Measurements from ENCODE around the gene HOXC12. TPM values are rescaled to one million over a fixed set of nuclear protein-coding genes. Genes with fewer than 3 reads are reported as not detected.

Gene HOXC12
- total RNA-seq, 1 donor from 2014 or later, result not detected

- DNase-seq, result no peak
- no peak for TF ChIP-seq CTCF (IDR thresholded peaks at IDR 0.05; ENCODE audit: borderline replicate concordance)
- no peaks in the 10 kb centered on the region for H3K9me3 ChIP-seq (replicated peaks)
- H3K27me3 ChIP-seq (ENCODE audit: low read depth), result peaks cover 100% of the 10 kb centered on the region
- H3K36me3 ChIP-seq, result no peaks in the 10 kb centered on the region
- intact Hi-C loops (cut with micrococcal nuclease), result no loop called here
- no peak overlapping the region for H3K4me3 ChIP-seq
- no peak overlapping the region for H3K27ac ChIP-seq (replicated peaks)
- peaks cover 19% of the 10 kb centered on the region for H3K4me1 ChIP-seq
Measured at GRCh38 chr12:53978477-53979356, 24.0 kb downstream of the HOXC12 start.

- H3K4me3 ChIP-seq, result no peak overlapping the region
- H3K27me3 ChIP-seq (ENCODE audit: low read depth), result peaks cover 100% of the 10 kb centered on the region
- no peaks in the 10 kb centered on the region for H3K36me3 ChIP-seq
- H3K9me3 ChIP-seq (replicated peaks), result no peaks in the 10 kb centered on the region
- intact Hi-C loops (cut with micrococcal nuclease), result no loop called here
- TF ChIP-seq CTCF (IDR thresholded peaks at IDR 0.05; ENCODE audit: borderline replicate concordance), result no peak
- no peak for DNase-seq
- peaks cover 11% of the 10 kb centered on the region for H3K4me1 ChIP-seq
- no peak overlapping the region for H3K27ac ChIP-seq (replicated peaks)
Measured at GRCh38 chr12:53980104-53980801, 25.6 kb downstream of the HOXC12 start.

DNA sequence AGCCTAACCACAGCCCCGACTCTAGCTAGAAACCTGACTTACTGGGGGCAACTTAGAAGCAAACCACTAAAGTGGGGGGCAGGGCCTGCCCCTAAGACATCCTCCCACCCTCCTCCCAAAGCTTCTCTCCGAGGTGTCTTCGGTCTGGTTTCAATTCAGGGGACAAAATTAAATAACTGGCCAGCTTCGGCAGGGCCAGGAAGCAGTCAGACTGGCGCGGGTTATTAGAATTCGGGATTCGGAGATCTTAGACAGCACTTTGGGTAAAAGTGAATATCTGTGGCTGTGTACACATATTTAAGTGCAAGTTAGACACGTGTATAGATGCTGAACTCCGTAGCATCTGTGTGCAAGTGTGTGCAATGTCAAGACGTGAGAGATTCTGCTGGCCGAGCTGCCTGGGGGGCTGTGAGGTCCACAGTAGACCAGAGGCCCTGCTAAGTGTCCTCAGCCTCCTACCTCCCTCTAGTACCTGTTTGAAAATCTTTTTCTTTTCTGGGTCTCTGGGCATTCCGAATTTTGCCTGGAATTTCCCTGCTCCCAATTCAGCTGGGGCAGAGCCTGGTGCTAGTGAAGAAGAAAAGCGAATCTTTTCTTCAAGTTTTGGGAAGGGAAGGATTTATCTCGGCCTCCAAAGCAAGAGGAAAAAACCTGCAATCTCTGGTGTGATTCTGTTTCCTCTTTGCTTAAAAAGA lies 26.2 kb downstream of the HOXC12 start:
- DNase-seq, result no peak
- H3K4me1 ChIP-seq, result peaks cover 12% of the 10 kb centered on the region
- H3K4me3 ChIP-seq, result no peak overlapping the region
- intact Hi-C loops (cut with micrococcal nuclease), result no loop called here
- H3K27me3 ChIP-seq (ENCODE audit: low read depth), result peaks cover 100% of the 10 kb centered on the region
- H3K9me3 ChIP-seq (replicated peaks), result no peaks in the 10 kb centered on the region
- no peak for TF ChIP-seq CTCF (IDR thresholded peaks at IDR 0.05; ENCODE audit: borderline replicate concordance)
- H3K27ac ChIP-seq (replicated peaks), result no peak overlapping the region
- H3K36me3 ChIP-seq, result no peaks in the 10 kb centered on the region

DNA sequence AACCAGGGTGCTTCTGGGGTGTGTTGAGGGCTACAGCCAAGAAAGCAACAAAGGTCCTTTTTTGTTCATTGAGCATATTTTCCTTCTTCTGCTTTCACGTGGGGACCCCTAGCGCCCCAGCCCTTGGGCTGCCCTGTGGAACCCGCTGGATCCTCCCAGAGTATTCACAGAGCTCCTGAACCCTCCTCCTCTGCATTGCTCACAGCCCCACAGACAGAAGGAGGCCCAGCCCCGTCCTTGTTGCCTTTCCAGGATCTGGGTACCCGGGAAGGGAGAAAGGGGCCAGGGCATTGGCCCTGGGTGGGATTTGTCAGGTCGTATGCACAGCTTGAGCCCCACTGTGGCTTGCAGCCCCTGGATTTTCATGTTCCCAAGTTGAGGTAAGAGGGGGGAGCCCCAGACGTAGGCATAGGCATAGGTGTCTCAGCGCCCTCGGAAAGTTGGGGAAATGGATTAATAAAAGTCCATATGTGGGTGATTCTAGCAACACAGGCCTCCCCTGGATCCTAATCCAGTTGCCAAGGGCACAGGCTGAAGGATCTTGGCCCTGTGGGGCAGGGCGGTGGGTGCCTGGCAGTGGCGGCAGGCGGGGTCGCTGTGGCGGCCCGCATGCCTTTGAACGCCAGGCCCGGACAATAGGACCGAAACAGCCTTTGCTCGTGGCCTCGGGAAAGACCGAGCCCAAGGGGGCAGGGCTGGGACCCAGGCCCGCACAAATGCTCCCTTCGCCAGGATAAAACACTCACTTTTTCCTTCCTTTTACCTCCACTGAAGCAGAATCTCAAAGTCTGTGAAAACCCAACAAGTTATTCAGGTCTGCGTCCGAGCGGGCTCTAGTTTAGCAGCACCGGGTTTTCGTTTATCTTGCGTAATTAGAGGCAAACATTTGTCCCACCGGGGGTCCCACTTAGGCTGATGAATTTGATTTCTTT lies 27.2 kb downstream of the HOXC12 start:
- Histone ChIP-seq H3K4me1 (peaks cover 18% of the 10 kb centered on the region), H3K36me3 (no peaks in the 10 kb centered on the region), H3K27ac (replicated peaks) (no peak overlapping the region), H3K9me3 (replicated peaks) (no peaks in the 10 kb centered on the region), H3K27me3 (ENCODE audit: low read depth) (peaks cover 100% of the 10 kb centered on the region), H3K4me3 (no peak overlapping the region)
- DNase-seq, result no peak
- intact Hi-C loops (cut with micrococcal nuclease), result no loop called here
- TF ChIP-seq CTCF (IDR thresholded peaks at IDR 0.05; ENCODE audit: borderline replicate concordance), result no peak

All from left ventricle myocardium inferior (tissue), 1 donor.